Activated CD4-positive, CD25-positive, alpha-beta regulatory T cell (primary cell): Measurements from ENCODE around the gene HAS3.
"Not testable (repeated sequence)": the region's sequence is repeated elsewhere in the genome, so short reads cannot be mapped to it uniquely, and the experiment has no call there.

Experiments
- DNase-seq, 4 experiments: peaks; one replicate each; lab custom pipeline; 2025; lab: John Stamatoyannopoulos, UW

Gene HAS3, protein sequence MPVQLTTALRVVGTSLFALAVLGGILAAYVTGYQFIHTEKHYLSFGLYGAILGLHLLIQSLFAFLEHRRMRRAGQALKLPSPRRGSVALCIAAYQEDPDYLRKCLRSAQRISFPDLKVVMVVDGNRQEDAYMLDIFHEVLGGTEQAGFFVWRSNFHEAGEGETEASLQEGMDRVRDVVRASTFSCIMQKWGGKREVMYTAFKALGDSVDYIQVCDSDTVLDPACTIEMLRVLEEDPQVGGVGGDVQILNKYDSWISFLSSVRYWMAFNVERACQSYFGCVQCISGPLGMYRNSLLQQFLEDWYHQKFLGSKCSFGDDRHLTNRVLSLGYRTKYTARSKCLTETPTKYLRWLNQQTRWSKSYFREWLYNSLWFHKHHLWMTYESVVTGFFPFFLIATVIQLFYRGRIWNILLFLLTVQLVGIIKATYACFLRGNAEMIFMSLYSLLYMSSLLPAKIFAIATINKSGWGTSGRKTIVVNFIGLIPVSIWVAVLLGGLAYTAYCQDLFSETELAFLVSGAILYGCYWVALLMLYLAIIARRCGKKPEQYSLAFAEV

DNA sequence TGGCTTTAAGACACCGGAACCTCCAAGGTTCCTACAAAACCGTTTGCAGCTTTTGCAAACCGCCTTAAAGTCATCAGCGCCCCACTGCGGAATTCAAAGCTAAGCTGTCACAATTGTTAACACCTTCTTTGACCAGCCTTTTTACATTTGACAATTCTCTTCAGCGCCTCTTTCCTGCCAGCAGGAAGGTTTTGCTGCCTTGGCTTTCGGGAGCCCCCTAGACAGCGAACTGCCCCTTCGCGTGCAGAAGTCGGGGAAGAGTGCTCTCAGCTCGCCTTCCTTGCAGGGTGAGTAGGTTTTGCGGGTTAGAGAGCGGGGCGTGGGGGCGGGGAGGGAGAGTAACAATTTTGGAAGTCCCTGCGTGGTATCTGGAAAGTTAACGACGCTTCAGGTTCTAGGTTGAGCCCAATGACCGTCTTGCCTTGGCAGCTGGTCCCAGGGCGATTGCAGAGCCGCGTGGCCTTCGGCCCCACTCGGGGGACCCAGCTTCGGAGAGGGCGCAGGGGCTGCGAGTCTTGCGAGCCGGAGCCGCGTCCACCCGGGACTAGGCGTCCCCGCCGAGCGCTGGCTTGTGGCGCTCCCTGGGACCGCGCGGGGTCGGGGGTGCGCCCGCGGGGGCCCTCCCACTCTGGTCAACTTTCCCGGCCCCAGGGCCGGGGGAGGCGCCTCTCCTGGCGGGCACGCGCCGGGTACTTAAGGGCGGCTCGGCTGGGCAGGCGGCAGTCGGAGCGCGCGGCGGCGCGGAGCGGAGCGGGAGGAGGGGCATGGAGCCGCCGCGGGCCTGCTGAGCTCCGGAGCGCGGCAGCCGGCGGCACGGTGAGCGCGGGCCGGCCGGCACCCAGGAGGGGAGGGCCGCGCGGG is at the start of gene HAS3:
Gene HAS3, plus strand, starts transcription at position 153 of the 861 bp plus-strand sequence. CDS start 3,743 bp downstream, outside the sequence.
- no peak for DNase-seq

DNA sequence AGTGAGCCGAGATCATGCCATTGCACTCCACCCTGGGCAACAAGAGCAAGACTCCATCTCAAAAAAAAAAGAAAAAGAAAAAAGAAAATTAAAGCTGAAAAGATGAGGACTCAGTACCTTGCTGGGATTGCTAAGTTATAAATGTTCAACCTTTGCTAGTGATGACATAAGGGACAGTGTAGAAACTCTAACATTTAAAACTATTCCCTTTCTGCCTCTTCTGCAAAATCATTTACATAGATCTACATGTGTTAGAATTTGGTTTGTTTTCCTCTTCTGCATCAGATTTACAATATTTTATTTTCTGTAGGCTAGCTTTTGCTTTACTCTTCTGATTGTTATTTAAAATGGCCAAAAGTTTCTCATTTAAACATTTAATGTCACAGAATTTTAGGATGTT is 49.5 kb upstream of the HAS3 start:
- no peak for DNase-seq

DNA sequence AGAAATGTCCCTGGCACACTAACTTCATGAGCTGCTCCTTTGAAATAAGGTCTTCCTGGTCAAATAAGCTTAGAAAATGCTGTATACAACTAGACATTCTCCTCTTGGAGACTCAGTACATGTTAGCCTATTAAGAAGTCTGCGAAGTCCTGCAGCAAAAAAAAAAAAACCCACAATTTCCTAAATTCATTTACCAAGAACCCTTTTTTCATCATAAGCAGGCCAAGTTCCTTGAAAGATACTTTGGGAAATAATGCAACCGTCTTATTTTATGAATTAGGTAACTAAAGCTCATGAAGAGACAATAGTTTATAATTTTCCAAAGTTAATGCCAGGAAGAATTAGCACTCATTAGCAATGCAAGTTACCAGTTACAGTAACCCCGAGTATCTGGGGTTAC is 49.0 kb upstream of the HAS3 start:
- DNase-seq = no peak

DNA sequence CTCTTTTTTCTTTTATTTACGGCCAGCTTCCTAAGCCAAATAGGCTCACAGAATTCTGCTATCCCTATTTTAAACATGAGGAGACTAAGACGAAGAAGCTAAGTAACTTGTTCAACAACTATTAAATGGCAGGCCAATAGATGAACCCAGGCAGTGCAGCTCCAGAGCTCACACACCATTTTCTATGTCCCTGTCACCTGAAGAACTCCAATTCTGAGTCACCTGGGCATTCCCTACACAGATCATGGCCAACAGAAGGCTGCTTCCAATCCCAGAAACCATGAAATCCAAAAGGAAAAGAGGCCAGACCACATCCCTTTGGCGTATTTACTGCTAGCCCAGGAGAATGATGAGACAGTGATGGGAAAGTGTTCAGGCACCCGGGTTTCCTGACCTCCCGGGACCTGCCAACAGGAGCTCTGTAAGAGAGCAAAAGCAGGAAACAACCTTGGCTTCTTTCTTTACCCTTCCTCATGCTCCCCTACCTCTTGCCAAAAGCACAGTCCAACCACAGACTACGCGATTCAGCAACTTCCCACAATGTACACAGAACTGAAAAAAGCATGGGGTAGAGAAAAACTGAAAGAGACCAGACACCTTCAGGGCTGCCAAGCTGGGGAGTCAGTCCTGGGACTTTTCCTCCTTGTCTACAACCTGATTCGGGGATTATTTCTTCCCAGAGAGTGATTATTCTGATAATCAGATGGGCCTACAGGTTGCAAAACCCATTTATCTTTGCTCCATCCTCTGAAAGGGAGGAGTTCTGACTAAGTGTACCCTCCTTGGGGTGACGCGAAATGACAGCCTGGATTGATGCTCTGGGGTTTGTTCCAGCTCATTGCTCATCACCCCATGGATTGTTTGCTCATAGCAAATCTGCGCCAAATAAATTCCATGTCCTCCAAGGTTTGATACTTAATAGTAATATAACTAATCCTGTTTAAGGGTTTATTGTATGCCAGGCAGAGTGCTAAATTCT is 47.8 kb upstream of the HAS3 start:
- DNase-seq = no peak

DNA sequence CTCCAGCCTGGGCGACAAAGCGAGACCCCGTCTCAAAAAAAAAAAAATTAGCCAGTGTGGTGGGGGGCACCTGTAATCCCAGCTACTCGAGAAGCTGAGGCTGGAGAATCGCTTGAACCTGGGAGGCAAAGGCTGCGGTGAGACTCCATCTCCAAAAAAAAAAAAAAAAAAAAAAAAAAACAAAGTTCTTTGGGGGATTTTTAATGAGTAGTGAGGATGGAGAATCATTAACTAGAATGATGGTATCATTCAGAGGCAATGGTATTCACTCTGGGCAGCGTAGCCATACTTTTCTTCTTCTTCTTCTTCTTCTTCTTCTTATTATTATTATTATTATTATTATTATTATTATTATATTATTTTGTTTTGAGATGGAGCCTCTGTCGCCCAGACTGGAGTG is 42.0 kb upstream of the HAS3 start:
- not testable (repeated sequence) for DNase-seq

DNA sequence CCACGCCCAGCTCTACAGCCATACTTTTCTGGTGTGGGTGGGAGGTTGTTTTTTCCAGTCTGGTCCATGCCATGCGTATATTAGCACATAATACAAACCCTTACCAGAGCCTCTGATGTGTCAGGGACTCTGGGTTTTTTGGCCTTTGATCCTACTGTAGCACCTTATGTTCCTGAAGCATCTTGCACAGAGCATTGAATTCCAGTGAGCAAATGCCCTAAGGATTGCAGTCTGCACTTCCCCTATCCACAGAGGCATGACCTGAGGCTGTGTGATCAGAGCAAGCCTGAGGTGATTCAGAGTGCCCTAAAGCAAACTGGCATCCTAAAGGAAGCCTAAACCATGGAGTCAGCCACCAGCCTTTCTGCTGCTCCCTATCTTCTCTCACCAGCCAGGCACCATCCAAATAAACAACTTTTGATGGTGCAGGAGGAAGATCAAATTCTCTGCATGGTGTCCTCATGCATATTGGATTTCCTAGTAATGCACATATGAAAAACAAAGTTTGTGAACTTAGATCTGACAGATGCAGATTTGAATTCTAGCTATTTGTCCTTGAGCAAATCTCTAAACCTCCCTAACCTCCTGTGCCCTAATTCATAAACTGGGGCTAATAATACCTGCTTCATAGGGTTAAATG is 41.2 kb upstream of the HAS3 start:
- DNase-seq = no peak

DNA sequence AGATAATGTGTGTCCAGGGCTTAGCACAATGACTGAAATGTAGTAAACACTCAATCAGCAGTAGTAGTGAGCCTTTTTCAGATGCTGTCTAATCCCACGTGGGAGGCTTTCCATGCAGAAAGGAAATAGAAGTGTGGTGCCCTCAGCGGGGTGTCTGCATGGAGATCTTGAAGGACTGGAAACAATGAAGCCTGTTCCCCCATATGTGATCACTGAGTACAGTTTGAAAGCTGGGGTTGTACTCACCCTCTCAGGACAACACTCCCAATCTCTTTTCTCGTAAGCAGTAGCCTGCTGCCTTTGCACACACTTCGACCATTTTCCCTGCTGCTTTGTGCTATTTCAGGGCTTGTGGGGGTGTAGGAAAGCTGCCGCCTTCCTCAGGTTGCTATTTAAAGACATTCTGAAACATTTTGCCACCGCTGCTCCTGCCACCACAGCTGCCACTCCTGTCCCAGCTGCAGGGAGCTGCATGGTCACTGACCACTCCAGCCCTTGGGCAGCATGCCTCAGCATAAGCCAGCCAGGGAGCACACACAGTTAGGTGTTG is 40.6 kb upstream of the HAS3 start:
- DNase-seq = no peak

DNA sequence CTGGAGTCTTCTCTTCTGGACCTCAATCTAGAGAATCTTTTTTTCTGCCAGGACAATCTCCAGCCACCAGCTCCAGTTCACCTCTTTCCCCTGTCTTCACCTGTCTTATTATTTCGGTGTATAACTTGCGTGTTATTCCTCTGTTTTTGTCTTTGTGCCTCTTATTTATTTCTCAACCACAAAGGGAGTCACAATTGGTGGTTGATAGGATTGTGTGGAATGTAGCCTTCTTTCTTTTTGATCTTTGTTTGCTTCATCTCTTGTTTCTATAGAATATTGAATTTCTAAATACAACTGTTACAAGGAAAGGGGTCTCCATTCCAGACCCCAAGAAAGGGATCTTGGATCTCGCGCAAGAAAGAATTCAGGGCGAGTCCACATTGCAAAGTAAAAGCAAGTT is 35.9 kb upstream of the HAS3 start:
- no peak for DNase-seq

DNA sequence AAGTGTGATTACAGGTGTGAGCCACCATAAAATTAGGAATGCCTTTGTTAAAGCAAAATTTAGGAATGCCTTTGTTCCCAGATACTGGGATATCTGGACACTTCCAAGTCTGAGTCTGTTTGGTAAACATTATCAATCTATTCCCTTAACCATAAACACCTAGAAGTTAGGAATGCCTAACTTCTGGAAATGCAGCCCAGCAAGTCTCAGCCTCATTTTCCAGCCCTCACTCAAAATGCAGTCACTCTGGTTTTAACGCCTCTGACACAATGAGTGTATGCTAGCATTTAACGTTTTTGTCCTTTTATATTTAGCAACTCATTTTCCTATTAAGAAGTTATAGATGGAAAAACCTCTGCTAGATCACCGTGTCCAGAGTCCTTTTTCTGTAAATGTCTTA is 34.4 kb upstream of the HAS3 start:
- no peak for DNase-seq

DNA sequence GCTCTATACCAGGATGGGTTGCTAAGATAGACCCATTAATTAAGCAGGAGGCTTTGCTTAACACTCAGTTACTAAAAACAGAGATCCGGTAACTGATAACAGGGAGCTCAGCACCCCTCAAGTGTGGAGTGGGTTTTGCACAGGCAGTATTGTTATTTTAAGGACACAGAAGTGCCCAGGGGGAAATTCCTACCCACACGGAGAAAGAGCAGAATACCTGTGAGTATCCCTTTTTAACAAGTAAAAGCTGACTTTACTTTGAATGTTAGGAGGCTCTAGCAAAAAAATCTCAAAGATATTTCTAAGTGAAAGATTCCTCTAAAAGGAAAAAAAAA is 32.8 kb upstream of the HAS3 start:
- no peak for DNase-seq

DNA sequence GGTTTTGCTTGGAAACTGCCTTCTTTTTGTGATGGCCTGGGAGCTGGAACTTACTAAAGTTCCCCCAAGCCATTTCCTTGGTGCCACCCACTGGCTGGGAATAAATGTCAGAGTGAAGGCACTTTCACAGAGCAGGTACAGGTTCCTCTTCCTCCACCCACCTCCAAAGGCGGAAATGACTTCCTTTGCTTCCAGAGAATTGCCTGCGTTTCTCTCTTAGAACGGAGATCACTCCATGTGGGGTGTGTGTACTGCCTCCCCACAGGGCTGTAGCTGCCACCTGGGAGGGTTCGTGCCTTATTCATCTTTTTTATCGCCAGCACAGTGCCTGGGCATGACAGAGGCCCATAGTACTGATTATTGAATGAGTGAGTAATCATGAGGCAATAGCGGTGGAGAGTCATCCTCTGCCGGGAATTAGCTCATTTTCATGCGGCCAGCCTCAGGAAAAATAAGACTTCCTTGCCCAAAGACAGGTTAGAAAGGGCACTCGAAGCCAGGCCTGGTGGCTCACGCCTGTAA is 32.2 kb upstream of the HAS3 start:
- DNase-seq = no peak

DNA sequence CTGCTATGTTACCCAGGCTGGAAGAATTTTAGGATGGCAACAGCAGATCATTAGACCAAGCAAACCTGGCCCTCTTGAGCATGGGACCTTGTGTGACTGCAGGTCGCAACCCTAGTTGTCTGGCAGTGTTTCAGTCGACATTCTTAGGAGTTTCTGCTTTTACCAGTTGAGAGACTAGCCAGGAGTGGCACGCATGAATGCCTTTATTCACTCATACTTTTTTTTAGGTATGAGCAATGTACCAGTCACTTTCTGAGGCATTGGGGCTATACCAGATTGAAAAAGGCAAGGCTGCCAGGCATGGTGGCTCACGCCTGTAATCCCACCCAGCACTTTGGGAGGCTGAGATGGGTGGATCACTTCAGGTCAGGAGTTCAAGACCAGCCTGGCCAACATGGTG is 28.2 kb upstream of the HAS3 start:
- no peak for DNase-seq

DNA sequence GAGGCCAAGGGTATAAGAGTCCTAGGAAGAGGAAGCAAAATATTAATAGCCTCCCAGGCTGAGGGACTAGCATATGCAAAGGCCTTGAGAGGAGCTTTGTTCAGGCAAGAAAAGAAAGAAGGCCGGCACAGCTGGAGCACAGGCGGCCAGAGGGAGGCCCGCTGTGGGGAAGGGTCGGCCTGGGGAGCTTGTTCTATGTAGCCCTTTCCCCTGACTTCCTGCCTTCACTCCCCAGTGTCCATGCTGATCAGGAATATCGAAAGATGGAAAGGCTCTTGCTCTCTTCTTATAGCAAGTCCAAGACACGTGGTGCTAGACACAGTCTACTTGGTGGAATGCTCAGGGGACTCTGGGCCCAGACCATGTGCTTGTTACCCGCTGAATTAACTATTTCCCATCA is 27.4 kb upstream of the HAS3 start:
- DNase-seq = no peak

DNA sequence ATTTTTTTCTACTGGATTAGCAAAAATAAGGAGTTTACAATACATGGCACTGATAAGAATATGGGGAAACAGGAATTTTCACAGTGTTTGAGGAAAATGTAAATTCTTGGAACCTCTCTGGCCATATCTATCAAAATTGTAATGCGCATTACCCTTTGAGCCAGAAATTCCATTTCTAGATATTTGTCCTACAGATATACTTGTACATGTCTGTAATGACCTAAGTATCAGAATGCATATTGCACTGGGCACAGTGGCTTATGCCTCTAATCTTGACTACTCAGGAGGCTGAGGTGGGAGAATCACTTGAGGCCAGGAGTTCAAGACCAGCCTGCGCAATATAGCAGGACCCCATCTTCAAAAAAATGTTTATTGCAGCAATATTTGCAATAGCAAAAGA is 25.8 kb upstream of the HAS3 start:
- no peak for DNase-seq

DNA sequence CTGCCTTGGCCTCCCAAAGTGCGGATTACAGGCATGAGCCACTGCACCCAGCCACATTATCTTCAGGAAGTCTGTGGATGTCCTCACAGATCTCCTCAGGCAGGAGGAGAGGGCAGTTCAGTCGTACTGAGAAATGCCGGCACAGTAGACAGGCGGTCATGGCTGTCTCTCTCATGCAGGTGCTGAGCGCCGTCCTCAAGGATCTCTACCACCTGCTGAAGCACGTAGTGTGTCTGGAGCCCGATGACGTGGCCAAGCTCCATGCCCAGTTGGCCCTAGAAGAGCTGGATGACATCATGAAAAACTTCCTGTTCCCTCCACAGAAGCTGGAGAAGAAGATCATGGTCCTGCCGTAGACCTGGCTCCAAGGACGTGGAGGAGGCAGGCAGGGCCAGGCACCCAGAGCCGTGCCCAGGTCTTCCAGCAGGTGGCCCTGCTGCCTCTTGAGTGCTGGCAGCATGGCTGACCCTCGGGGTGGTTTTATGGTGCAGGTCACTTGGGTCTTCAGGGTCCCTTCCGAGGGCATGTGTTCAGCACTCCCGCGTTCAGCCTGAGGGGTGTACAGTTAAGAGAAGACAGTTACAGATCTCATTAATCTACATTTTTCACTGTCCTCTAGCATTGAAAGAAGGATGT is 22.0 kb upstream of the HAS3 start:
- DNase-seq = no peak

DNA sequence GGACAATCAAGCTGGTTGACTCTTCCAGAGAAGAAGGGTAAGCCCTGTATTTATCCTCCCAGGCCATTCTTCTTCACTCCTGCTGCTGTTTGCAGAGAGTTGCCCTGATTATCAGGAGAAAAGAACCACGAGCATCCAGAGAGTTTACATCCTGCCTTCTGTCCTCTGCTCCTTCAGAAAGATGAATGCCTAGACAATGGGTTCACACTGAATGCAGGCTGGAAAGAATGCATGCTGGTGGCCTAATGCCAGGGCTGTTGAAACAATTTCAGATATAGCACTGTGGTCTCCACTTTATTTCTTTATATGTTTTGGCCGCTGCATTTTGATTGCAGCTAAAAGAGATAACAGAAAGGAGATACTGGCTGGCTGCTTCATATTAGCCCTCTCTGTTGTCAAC is 21.2 kb upstream of the HAS3 start:
- no peak for DNase-seq

DNA sequence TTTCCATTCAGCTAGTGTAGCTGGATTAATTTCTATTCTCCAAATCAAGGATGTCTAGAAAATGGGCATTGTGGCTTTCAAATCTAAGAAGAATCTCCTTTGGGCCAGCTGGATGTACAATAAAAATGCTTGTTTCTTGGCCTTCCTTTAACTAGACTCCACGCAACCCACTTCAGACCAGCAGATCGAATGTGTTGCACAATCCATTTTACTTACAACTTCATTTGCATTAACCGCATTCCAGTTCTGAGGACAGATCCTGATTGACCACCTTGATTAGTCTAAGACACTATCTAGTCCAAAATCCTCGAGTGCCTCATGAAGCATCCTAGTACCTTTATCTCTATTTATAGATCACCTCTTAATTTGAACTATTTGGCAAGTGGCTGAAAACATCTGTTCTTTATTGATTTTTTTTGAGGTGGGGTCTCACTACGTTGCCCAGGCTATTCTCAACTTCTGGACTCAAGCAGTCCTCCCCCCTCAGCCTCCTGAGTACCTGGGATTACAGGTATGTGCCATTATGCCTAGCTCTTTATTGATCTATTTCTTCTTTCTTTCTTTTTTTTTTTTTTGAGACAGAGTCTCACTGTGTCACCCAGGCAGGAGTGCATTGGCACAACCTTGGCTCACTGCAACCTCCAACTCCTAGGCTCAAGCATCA is 20.3 kb upstream of the HAS3 start:
- no peak for DNase-seq

DNA sequence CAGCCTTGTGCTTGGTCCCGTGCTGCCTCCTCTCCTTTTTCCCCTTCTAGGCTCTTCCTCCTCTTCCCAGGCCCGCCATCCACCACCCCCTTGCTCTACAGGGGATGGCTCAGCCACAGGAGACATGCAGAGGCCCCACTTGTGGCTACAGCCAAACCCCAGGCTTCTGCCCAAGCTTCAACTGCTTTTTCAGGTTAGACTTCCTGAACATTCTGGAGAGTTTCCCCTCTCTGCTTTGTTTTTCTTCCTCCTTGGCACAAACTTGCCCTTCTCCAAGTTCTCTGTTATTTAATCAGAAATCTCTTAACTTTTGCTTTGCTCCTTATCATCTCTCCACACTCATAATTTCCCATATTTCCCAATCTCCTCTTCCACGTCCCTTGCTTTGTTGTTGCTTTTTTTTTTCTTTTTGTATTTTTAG is 18.3 kb upstream of the HAS3 start:
- no peak for DNase-seq

DNA sequence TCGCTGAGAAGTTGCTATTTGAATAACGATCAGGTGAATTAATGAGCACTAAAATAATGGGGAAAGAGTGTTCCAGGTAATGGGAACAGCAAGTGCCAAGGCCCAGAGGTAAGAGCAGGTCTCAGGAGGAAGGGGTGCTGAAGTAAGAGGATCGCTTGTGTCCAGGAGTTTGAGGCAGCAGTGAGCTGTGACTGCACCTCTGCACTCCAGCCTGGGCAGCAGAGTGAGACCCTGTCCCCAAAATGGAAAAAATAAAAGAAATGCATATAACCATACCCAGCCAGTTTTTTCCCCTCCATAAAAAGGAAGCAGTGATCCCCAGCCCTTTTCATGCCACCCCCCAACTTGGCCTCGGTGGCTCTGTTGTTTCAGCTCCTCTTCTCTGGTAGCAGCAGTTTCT is 16.8 kb upstream of the HAS3 start:
- no peak for DNase-seq
